NCI-H524 (cell line): ENCODE results near the gene DNAJC5G.

Experiments
- DNase-seq, 2 experiments: peaks; one replicate each; lab custom pipeline; 2025; lab: John Stamatoyannopoulos, UW

The DNAJC5G gene

GRCh38 chr2:27275211-27276150 is at the start of gene DNAJC5G:
DNAJC5G (plus strand) TSS chr2:27275433; CDS start chr2:27276729, 1,296 bp downstream.
- no peak for DNase-seq

- no peak for DNase-seq
These were observed 49.7 kb upstream of the DNAJC5G start for GRCh38 chr2:27225526-27225925.

GRCh38 chr2:27227501-27227900 is 47.7 kb upstream of the DNAJC5G start:
- DNase-seq = no peak

DNA sequence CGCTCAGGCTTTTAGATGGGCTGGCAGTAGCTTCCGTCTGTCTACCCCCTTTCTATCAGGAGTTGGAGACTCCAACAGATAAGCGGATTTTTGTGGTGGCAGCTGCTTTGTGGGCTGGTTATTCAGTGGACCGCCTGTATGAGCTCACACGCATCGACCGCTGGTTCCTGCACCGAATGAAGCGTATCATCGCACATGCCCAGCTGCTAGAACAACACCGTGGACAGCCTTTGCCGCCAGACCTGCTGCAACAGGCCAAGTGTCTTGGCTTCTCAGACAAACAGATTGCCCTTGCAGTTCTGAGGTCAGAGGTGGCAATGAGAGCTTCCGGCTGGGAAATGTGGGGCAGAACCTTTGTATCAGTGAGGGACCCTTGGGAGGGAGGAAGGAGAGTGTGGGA is 43.3 kb upstream of the DNAJC5G start:
- no peak for DNase-seq

DNA sequence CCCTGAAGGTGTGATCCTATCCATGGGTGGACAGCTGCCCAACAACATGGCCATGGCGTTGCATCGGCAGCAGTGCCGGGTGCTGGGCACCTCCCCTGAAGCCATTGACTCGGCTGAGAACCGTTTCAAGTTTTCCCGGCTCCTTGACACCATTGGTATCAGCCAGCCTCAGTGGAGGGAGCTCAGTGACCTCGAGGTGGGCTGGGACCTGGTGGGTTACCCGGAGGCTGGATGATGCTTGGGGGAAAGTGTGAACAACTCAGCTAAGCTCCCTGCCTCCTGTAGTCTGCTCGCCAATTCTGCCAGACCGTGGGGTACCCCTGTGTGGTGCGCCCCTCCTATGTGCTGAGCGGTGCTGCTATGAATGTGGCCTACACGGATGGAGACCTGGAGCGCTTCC is 41.9 kb upstream of the DNAJC5G start:
- DNase-seq = no peak

DNA sequence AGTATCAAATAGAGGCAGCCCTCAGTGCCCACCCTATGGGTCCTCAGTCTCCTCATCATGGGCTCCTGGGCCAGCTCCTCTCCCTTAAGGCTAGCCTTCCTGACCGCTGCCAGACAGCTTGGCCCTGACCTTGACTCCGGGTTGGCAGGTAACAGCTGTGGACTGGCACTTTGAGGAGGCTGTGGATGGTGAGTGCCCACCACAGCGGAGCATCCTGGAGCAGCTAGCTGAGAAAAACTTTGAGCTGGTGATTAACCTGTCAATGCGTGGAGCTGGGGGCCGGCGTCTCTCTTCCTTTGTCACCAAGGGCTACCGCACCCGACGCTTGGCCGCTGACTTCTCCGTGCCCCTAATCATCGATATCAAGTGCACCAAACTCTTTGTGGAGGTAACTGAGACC is 39.1 kb upstream of the DNAJC5G start:
- no peak for DNase-seq

- no peak for DNase-seq
These were observed 38.6 kb upstream of the DNAJC5G start for GRCh38 chr2:27236626-27237025.

DNA sequence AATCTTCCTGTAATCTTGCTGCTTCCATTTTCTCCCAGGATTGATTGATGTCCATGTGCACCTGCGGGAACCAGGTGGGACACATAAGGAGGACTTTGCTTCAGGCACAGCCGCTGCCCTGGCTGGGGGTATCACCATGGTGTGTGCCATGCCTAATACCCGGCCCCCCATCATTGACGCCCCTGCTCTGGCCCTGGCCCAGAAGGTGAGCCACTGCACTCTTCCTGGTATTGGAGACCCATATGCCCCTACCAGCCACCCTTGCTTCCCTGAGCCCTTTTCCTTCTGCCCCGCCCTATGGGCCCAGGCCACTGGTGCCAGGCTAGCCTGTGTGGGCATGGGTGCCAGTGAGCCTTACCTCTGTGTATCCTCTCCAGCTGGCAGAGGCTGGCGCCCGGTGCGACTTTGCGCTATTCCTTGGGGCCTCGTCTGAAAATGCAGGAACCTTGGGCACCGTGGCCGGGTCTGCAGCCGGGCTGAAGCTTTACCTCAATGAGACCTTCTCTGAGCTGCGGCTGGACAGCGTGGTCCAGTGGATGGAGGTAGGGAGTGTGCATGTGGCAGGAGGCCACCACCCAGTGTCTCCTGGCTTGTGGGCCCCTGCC is 37.8 kb upstream of the DNAJC5G start:
- DNase-seq = no peak

DNA sequence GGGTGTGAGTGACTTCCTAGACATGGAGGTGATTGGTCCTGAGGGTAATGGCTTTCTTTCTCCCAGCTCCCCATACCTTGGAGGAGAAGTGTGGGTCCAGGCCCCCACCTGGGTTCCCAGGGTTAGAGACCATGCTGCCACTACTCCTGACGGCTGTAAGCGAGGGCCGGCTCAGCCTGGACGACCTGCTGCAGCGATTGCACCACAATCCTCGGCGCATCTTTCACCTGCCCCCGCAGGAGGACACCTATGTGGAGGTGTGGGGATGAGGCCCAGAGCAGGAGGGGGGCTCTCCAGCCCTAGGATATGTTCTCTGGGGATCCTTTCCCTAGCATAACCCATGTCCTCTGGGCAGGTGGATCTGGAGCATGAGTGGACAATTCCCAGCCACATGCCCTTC is 36.3 kb upstream of the DNAJC5G start:
- no peak for DNase-seq

DNA sequence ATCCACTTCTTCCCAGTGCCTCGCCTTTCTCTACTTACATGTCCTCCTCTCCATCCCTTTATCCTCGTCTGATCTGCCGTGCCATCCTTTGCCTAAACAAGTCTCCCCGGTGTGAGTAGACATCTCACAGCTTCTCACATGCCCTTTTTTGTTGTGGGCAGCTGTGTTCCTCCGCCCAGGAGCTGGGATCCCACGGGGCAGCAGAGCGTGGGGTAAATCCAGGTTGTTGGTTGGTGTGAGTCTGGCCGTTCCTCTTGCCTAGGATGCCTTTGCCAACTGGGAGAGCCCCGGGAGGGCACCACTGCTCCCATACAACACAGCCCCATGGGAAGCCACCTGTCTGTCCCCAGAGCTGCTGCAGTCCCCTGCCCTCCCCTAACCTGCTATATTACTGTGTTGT is 34.8 kb upstream of the DNAJC5G start:
- no peak for DNase-seq

GRCh38 chr2:27241761-27242613 is 33.2 kb upstream of the DNAJC5G start:
- DNase-seq = no peak

DNA sequence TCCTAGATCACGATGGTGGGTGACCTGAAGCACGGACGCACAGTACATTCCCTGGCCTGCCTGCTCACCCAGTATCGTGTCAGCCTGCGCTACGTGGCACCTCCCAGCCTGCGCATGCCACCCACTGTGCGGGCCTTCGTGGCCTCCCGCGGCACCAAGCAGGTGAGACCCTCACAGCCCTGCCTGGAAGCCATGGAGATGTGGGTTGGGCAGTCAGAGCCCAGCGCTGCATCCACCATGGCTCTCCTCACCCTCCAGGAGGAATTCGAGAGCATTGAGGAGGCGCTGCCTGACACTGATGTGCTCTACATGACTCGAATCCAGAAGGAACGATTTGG is 32.6 kb upstream of the DNAJC5G start:
- DNase-seq = no peak

DNA sequence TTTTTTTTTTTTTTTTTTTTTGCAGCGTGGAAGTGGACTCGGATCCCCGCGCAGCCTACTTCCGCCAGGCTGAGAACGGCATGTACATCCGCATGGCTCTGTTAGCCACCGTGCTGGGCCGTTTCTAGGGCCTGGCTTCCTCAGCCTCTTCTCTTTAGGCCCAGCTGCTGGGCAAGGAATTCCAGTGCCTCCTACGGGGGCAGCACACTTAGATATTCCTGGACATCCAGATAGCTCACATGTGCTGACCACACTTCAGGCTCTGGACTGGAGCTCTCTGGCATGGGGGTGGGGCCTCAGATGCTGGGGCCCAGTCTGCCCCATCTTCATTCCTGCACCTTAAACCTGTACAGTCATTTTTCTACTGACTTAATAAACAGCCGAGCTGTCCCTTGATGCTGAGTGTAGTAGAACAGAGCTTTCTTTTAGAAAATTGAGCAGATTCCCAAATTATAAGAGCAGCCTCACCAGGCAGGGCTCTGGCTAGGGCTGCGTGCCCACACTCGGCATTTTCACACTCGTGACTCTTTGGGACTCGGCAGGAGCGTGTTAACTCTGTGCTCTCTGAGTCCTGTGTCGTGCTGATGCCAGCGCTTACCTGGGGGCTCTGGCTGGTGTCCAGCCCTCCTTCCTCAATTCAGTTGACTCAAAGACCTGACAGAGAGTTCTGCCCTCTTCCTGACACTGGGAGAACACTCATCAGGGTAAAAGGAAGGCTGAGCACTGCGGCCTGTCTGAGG is 31.7 kb upstream of the DNAJC5G start:
- no peak for DNase-seq

DNA sequence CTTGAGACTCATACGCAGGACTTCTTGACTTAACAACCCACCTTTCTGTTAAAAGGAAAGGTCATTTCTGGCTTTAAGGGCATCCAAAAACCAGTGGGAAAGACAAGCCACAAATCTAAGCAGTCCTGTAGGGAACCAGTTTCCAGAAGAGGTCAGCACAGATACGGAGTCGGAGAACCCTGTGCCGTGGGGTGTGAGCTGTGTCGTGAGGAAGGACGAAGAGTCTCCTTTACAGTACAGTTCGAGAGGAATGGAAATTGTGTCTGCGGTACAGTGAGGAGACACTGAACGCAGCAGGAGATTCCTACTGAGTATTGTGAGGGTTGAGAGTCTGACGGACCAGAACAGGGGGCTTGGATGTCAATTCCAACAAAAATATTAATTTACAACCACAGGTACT is 30.1 kb upstream of the DNAJC5G start:
- DNase-seq = no peak

DNA sequence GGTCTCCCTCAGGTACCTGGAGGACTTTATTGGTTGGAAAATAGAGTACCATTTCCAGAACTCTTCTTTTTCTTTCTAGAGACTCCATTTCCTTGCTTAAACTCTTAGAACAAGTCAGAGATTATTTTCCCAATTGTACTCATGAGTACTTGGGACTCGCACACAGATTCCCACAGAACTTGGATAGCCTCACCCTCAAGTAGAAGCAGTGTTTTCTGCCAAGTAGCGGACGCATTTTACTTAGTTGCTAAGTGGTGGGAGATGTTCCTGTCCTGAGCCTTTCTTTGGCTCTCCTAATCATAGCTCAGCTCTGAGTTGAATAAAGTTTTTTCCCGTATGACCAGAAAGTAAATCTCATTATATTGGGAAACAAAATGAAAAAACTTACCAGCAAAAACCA is 29.6 kb upstream of the DNAJC5G start:
- DNase-seq = no peak

DNA sequence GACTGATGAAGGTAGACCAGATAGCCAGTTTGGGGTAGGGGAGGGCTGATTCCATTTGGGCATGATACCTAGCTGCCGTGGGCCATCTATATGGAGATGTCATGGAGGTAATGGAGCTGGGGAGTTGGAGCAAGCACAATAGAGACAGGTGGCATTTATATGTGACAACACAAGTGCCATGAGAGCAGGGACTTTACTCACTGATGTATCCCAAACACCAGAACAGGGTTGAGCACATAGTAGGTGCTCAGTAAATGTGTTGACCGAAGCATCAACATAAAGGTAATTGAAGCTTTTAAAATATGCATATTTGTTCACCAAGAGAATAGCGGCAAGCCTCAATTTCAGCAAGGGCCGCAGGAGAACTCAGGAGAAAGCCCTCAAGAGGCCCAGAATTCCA is 27.3 kb upstream of the DNAJC5G start:
- no peak for DNase-seq

DNA sequence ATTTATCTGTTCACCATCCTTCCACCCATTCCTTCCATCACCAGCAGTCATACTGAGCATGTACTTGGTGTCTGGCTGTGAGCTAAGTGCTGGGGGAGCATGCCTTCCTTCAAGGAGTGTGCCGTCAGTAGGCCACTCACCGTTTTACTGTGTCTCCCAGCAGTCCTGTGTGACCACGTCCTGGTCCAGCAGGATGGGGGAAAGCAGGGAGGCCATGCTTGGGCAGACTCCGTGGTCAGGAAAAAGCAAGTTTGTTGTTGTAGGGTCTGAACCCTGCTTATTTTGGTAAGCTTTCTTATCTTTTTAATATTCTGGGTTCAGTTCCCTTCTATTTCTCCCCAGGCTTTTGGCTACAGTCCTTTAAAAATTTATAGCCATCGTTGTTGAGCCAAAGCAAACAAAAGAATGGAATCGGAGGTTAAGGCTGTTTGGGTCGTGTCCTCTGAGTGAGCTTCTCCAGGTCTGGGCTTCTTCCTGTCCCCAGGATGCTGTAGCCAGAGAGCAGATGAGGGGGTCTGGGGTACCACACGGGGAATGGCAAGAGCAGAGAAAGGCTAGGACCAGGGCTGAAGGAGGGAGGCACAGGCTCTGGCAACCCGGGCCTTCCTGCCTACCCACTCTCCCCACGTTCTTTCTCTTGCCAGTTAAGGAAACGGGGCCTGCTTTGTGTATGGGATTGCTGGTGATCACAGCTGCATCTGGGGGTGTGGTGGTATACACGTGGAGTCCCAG is 25.9 kb upstream of the DNAJC5G start:
- no peak for DNase-seq

DNA sequence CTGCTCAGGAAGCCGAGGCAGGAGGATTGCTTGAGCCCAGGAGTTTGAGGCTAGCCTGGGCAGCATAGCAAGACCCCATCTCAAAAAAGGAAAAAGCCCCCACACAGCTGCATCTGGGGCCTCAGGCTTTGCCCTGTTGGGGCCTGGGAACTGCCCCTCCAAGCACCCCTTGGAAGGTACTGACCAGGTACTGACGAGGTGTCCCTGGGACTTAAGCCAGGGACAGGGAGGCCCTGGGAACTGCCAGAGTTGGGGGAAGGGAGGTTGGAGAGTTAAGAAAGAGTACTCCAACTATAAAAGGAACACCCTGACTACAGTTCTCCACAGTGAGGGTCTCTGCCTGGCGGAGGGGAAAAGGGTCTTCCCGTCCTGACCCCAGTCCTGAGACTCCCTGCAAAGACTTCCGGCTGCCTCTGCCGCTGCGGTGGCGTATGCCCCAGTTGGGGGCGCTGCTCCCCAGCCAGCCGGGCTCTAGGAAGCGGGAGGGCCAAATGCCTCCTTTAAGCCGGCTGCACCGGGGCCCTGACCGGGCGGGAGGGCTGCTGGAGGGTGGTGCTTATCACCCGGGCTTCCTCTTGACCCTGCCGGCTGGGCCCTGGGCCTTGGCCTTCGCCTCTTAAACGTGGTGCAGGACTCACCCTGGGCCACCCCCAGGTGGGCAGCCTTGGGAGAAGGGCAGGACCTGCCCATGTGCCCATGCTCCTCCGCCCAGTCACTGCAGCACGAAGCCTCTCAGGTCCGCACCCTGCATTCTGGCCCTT is 25.2 kb upstream of the DNAJC5G start:
- DNase-seq = peak; percentile 38 to 72

DNA sequence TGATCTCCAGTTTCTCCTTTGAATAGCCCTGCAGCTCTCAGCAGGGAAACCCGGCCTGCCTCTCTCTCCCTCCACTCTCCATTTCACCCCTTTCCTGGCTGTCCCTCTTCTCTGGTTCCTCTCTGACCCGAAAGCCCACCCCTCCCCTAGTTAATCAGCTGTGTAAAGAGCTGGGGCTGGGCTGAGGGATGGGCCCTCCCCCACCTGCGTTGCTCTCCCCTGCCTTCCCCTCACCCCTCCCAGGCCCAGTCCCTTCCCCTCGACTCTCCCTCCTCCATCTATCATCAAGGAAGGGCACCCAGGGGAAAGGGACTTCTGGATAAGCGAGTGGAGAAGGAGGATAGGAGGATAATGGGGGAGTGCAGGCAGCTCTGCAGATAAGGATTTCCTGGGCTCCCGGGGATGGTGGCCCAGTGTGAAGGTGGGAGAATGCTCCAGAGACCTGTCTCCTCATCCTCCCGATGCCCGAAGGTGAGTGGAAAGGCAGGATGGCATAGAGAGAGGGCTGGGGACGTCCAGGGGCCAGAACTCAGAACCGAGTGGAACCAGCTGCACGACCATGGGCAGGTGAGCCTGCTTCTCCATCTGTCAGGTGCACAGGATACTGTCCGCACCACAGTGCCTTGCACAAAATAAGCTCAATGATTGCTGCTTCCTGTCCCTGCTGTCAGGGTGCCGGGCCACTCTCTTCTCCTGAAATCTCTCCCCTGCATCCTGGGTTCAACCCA is 24.4 kb upstream of the DNAJC5G start:
- DNase-seq = no peak

DNA sequence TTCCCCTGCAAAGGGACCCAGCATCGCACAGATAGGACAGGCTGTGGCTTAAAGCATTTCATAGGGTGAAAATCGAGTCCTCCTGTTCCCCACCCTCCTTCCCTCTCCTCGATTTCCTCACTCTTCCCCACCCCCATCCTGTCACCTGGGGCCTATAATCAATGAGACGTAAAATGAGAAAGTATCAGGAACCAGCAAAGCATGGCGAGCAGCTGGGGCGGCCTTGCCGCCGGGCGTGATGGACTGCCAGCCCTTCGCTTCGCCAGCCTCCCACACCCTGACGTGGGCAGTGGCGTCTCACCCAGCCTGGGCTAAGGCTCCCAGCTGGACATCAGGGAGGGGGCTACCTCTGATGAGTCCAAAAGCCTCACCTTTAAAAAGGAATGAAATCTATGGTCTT is 23.5 kb upstream of the DNAJC5G start:
- no peak for DNase-seq
